GM23248 (cell line): ENCODE measurements around the gene TAF12. TPM values are rescaled to one million over a fixed set of nuclear protein-coding genes. Genes with fewer than 3 reads are reported as not detected.

Experiments used
- DNase-seq: peaks from one replicate; pipeline ENCODE4 v3.0.0-alpha.2; 2015
- H2AFZ ChIP-seq: fragments of 200-600 bp; sonication (generic); 2 replicates; pipeline ENCODE4 v1.6.1; 2016; ENCODE audit warnings: antibody characterized with exemption
- H3F3A ChIP-seq: fragments of 200-600 bp; sonication (generic); 2 replicates; pipeline ENCODE4 v1.6.1; 2016; ENCODE audit warnings: mild to moderate bottlenecking, antibody characterized with exemption, mixed run types; ENCODE audit not compliant: insufficient read depth
- H3K27ac ChIP-seq: fragments of 200-600 bp; sonication (generic); 2 replicates; pipeline ENCODE4 v1.5.1; 2016; ENCODE audit warnings: mild to moderate bottlenecking
- H3K27me3 ChIP-seq: fragments of 200-600 bp; sonication (generic); replicated peaks from 2 replicates; pipeline ENCODE4 v1.6.1; 2016; ENCODE audit warnings: mild to moderate bottlenecking; ENCODE audit not compliant: insufficient read depth
- H3K36me3 ChIP-seq: fragments of 200-600 bp; sonication (generic); 2 replicates; pipeline ENCODE4 v1.6.1; 2016; ENCODE audit warnings: low read depth, mild to moderate bottlenecking
- H3K4me1 ChIP-seq: fragments of 200-600 bp; sonication (generic); 2 replicates; pipeline ENCODE4 v1.6.1; 2016; ENCODE audit warnings: mild to moderate bottlenecking; ENCODE audit not compliant: insufficient read depth
- H3K4me2 ChIP-seq: fragments of 200-600 bp; sonication (generic); one replicate; pipeline ENCODE4 v1.6.1; 2016; ENCODE audit warnings: mild to moderate bottlenecking; ENCODE audit not compliant: unreplicated experiment
- H3K4me3 ChIP-seq: fragments of 200-600 bp; sonication (generic); 2 replicates; pipeline ENCODE4 v1.5.1; 2016; ENCODE audit warnings: mild to moderate bottlenecking
- H3K79me2 ChIP-seq: fragments of 200-600 bp; sonication (generic); 2 replicates; pipeline ENCODE4 v1.6.1; 2016; ENCODE audit warnings: mild to moderate bottlenecking; ENCODE audit not compliant: insufficient read depth
- H3K9ac ChIP-seq: fragments of 200-600 bp; sonication (generic); 2 replicates; pipeline ENCODE4 v1.6.1; 2016; ENCODE audit warnings: mild to moderate bottlenecking
- H3K9me2 ChIP-seq: fragments of 200-600 bp; sonication (generic); 2 replicates; pipeline ENCODE4 v1.6.1; 2016; ENCODE audit warnings: mixed run types, mild to moderate bottlenecking, moderate library complexity; ENCODE audit not compliant: insufficient read depth
- H3K9me3 ChIP-seq: fragments of 200-600 bp; sonication (generic); one replicate; pipeline ENCODE4 v1.6.1; 2017; ENCODE audit warnings: low read depth
- H4K20me1 ChIP-seq: fragments of 200-600 bp; sonication (generic); 2 replicates; pipeline ENCODE4 v1.6.0; 2016; ENCODE audit not compliant: insufficient read depth
- EZH2 ChIP-seq: fragments of 200-600 bp; sonication (generic); IDR thresholded peaks from 2 replicates; pipeline ENCODE4 v1.6.1; 2018; ENCODE audit warnings: antibody characterized with exemption, mild to moderate bottlenecking; ENCODE audit not compliant: insufficient read depth, poor library complexity, severe bottlenecking
- EZH2phosphoT487 ChIP-seq: fragments of 200-600 bp; sonication (generic); IDR thresholded peaks from 2 replicates; pipeline ENCODE4 v1.6.1; 2018; ENCODE audit warnings: antibody characterized with exemption, moderate library complexity, mild to moderate bottlenecking, low read depth; ENCODE audit not compliant: insufficient read depth
- WGBS, 2 experiments: methylation state at CpG; one replicate each; pipeline ENCODE4 v1.1.6; 2015 to 2017; ENCODE audit warnings: low lambda C conversion rate in 2 of 2, low coverage in 1 of 2; ENCODE audit errors: missing lambda C conversion rate in 2 of 2; 5-methylcytosine and 5-hydroxymethylcytosine counted together
- in situ Hi-C: fragments of 300-500 bp; cut with MboI; formaldehyde crosslinking; loops from 2 replicates; pipeline ENCODE4 v1.15.0; 2020
- polyA plus RNA-seq: library from polyadenylated mRNA; unstranded; fragments of >200 nt; fragmentation: Nextera tagmentation; extraction: Ambion mirVana; gene quantifications from 2 replicates; pipeline ENCODE4 v1.2.1, GENCODE V29; 2016
- total RNA-seq: library from RNA; depleted of rRNA; stranded (reverse); fragments of >200 nt; shearing (Covaris generic); gene quantifications from 2 replicates; pipeline ENCODE4 v1.2.3, GENCODE V29; 2014

The TAF12 gene
- total and polyA plus RNA-seq, 2 experiments from 2014 or later: 18.4 to 45.6 TPM

DNA sequence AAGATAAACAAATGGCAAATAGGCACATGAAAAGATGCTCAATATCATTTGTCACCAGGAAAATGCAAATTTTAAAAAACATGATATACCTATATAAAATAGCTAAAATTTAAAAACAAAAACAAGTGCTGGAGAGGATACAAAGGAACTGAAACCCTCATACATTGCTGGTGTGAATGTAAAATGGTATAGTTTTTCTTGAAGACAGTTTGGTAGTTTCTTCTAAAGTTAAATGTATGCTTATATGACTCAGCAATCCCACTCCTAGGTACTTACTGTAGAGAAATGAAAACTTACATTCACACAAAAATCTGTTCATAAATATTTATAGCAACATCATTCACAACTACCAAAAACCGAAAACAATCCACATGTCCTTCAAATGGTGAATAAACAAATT lies 11.2 kb downstream of the TAF12 start:
- no peak overlapping the region for H3K9ac ChIP-seq
- no peak overlapping the region for H3K27ac ChIP-seq
- no peak for TF ChIP-seq EZH2
- no peak for TF ChIP-seq EZH2phosphoT487
- no peak for DNase-seq
- in situ Hi-C loops: no loop called here
- no peak overlapping the region for H3K4me3 ChIP-seq
- no peak overlapping the region for H2AFZ ChIP-seq
- H3K9me2 ChIP-seq: no peaks in the 10 kb centered on the region
- no peak overlapping the region for H3K4me2 ChIP-seq
- H4K20me1 ChIP-seq: no peaks in the 10 kb centered on the region
- no peaks in the 10 kb centered on the region for H3K36me3 ChIP-seq
- H3K79me2 ChIP-seq: peaks cover 30% of the 10 kb centered on the region
- H3K4me1 ChIP-seq: no peaks in the 10 kb centered on the region
- WGBS, 2 experiments: 95 to 97% methylated on average over 1 of the region's 1 CpG
- no peaks in the 10 kb centered on the region for H3K27me3 ChIP-seq
- H3K9me3 ChIP-seq: no peaks in the 10 kb centered on the region
- H3F3A ChIP-seq: no peaks in the 10 kb centered on the region

- 79 to 83% methylated on average over 5 of the region's 5 CpGs for WGBS, 2 experiments
Observed at GRCh38 chr1:28613175-28613574, 29.7 kb downstream of the TAF12 start.

GRCh38 chr1:28606771-28607170 lies 36.1 kb downstream of the TAF12 start:
- no peak overlapping the region for H2AFZ ChIP-seq
- H3K27ac ChIP-seq: no peak overlapping the region
- H3K9me3 ChIP-seq: no peaks in the 10 kb centered on the region
- no peaks in the 10 kb centered on the region for H3K9me2 ChIP-seq
- no peak overlapping the region for H3K4me3 ChIP-seq
- 93 to 95% methylated on average over 2 of the region's 2 CpGs for WGBS, 2 experiments
- H3K9ac ChIP-seq: no peak overlapping the region
- H3K36me3 ChIP-seq: peaks cover 3% of the 10 kb centered on the region; the same call in 1 of the 2 replicates
- no peaks in the 10 kb centered on the region for H4K20me1 ChIP-seq
- in situ Hi-C loops: loop anchor here (25.0 kb wide), 1 partner anchor 194 kb away; no protein-coding TSS in a partner anchor
- H3K4me1 ChIP-seq: peaks cover 10% of the 10 kb centered on the region
- no peak for DNase-seq
- no peaks in the 10 kb centered on the region for H3K27me3 ChIP-seq
- TF ChIP-seq EZH2 (no peak), EZH2phosphoT487 (no peak)
- H3K79me2 ChIP-seq: no peaks in the 10 kb centered on the region
- no peak overlapping the region for H3K4me2 ChIP-seq
- H3F3A ChIP-seq: peaks cover 14% of the 10 kb centered on the region

More at GRCh38 chr1:28613175-28613574, 29.7 kb downstream of the TAF12 start:
- Histone ChIP-seq H3K36me3 (peaks cover 19% of the 10 kb centered on the region), H3K9me3 (no peaks in the 10 kb centered on the region), H3K9ac (no peak overlapping the region), H3K4me1 (no peaks in the 10 kb centered on the region), H3K27me3 (no peaks in the 10 kb centered on the region), H2AFZ (no peak overlapping the region), H3K9me2 (no peaks in the 10 kb centered on the region), H3F3A (no peaks in the 10 kb centered on the region), H3K27ac (no peak overlapping the region), H3K4me3 (no peak overlapping the region), H3K79me2 (no peaks in the 10 kb centered on the region), H4K20me1 (no peaks in the 10 kb centered on the region), H3K4me2 (no peak overlapping the region)
- no peak for DNase-seq
- in situ Hi-C loops: loop anchor here (25.0 kb wide), 1 partner anchor 201 kb away; no protein-coding TSS in a partner anchor
- no peak for TF ChIP-seq EZH2phosphoT487
- no peak for TF ChIP-seq EZH2

DNA sequence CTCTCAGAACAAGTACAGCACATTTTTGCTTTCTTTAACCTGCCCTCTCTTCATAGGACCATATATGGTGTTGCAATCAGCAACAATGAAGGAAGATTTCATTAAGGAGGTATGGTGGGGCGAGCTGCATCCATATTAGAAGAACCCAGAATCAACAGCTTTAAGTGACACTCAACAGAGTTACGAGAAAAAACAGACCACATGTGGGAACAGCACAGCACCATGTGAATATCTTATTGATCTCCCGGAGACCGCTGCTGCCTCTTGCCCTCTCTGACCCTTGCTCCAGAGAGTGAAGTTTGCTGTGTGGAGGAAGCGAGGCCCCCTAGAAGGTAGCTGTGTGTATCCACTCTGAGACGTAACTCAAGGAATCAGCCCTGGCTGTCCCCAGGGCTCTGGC lies 37.9 kb downstream of the TAF12 start:
- no peak overlapping the region for H3K4me3 ChIP-seq
- no peaks in the 10 kb centered on the region; the same call in 1 of the 2 replicates for H3K36me3 ChIP-seq
- no peaks in the 10 kb centered on the region for H3K9me2 ChIP-seq
- in situ Hi-C loops: loop anchor here (25.0 kb wide), 1 partner anchor 193 kb away; no protein-coding TSS in a partner anchor
- H2AFZ ChIP-seq: no peak overlapping the region
- H3K27ac ChIP-seq: no peak overlapping the region
- 94 to 98% methylated on average over 6 of the region's 6 CpGs for WGBS, 2 experiments
- H3K4me1 ChIP-seq: peaks cover 17% of the 10 kb centered on the region
- no peaks in the 10 kb centered on the region for H3K79me2 ChIP-seq
- H3K4me2 ChIP-seq: no peak overlapping the region
- H3K9ac ChIP-seq: no peak overlapping the region
- DNase-seq: no peak
- H3K27me3 ChIP-seq: no peaks in the 10 kb centered on the region
- H3K9me3 ChIP-seq: no peaks in the 10 kb centered on the region
- no peak for TF ChIP-seq EZH2phosphoT487
- no peak for TF ChIP-seq EZH2
- H3F3A ChIP-seq: peaks cover 14% of the 10 kb centered on the region
- no peaks in the 10 kb centered on the region for H4K20me1 ChIP-seq

DNA sequence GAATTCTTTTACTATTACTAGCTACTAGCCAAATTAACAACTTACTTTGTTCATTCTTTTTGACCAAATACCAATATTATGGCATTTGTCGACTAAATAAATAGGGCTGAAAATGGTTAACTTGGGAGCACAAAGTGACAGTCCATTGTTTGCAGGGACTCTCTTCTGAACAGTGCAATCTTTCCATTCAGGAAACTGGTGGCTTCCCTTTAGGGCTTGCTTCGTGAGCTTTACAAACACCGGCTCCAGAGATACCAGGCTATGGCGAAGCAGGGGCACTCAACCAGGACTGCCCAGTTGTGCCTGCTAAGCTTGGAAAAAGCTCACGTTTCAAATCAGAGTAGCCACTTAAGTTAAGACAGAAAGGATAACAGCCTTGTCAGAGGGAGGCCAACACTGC lies 38.5 kb downstream of the TAF12 start:
- Histone ChIP-seq H3K79me2 (no peaks in the 10 kb centered on the region), H3K27me3 (no peaks in the 10 kb centered on the region), H2AFZ (no peak overlapping the region), H3K4me2 (no peak overlapping the region), H3K4me1 (peaks cover 17% of the 10 kb centered on the region), H3K27ac (no peak overlapping the region), H4K20me1 (no peaks in the 10 kb centered on the region), H3F3A (peaks cover 14% of the 10 kb centered on the region), H3K9ac (no peak overlapping the region), H3K4me3 (no peak overlapping the region), H3K9me3 (no peaks in the 10 kb centered on the region), H3K36me3 (no peaks in the 10 kb centered on the region; the same call in 1 of the 2 replicates), H3K9me2 (no peaks in the 10 kb centered on the region)
- in situ Hi-C loops: loop anchor here (25.0 kb wide), 1 partner anchor 192 kb away; no protein-coding TSS in a partner anchor
- WGBS, 2 experiments: 60 to 63% methylated on average over 5 of the region's 5 CpGs
- no peak for TF ChIP-seq EZH2phosphoT487
- DNase-seq: no peak
